Ovary (tissue), 3 donors: ENCODE measurements around the gene ADK.

Experiments
- CTCF ChIP-seq, 3 donors: fragments of 450-650 bp in 2 of 3; fragments of 200-600 bp in 1 of 3; IDR thresholded peaks; one replicate each; pipeline versions ENCODE4 v1.5.1 to v1.8.0; 2016 to 2022; ENCODE audit warnings: antibody characterized with exemption in 3 of 3, mild to moderate bottlenecking in 1 of 3
- EP300 ChIP-seq: sonication (generic); formaldehyde crosslinking; IDR thresholded peaks from one replicate; pipeline ENCODE4 v1.6.1; 2017; ENCODE audit warnings: antibody characterized with exemption
- POLR2A ChIP-seq: fragments of 450-650 bp; IDR thresholded peaks from one replicate; pipeline ENCODE4 v1.6.1; 2017; ENCODE audit warnings: antibody characterized with exemption, mild to moderate bottlenecking, moderate library complexity
- donor health status: DM: no; HTN: no; CAD: no.

- no peak for TF ChIP-seq CTCF (IDR thresholded peaks at IDR 0.05)
- no peak for TF ChIP-seq POLR2A
- no peak for TF ChIP-seq EP300
Measured at GRCh38 chr10:74140553-74140952, 10.5 kb upstream of the ADK start.
